Stimulated activated naive CD8-positive, alpha-beta T cell treated with anti-CD3 and anti-CD28 coated beads, Interleukin-15, Interleukin-2, amounts not matched to agents 100 U/mL and 50 U/mL, for 24 hours (primary cell): ENCODE data around the gene DPF3.
A peak's percentile ranks its signal among the peaks of the same experiment; 100 is the strongest.

Experiments
- ATAC-seq: fragments of 150-1000 bp; cut with Tn5 transposase; one replicate; pipeline ENCODE4 v1.10.0; 2021
- DNase-seq: peaks from one replicate; pipeline ENCODE4 v3.0.0; 2021

Gene DPF3

GRCh38 chr14:72893636-72894322 lies at the start of gene DPF3:
TSS of gene DPF3 (minus strand) at chr14:72894101. CDS start at chr14:72894088, 13 bp downstream.
- ATAC-seq = peak; percentile 99
- peak; percentile 94 for DNase-seq

- DNase-seq (no peak), ATAC-seq (no peak)
Observed at GRCh38 chr14:72942934-72943333, 49.0 kb upstream of the DPF3 start.

GRCh38 chr14:72941286-72941985 lies 47.5 kb upstream of the DPF3 start:
- DNase-seq (no peak), ATAC-seq (no peak)

GRCh38 chr14:72939630-72940029 lies 45.7 kb upstream of the DPF3 start:
- DNase-seq = no peak
- no peak for ATAC-seq

GRCh38 chr14:72932893-72933292 lies 39.0 kb upstream of the DPF3 start:
- no peak for ATAC-seq
- no peak for DNase-seq

GRCh38 chr14:72929316-72930080 lies 35.6 kb upstream of the DPF3 start:
- ATAC-seq (no peak), DNase-seq (no peak)

- DNase-seq = no peak
- no peak for ATAC-seq
Observed at GRCh38 chr14:72928872-72929271, 35.0 kb upstream of the DPF3 start.

GRCh38 chr14:72926292-72927028 lies 32.6 kb upstream of the DPF3 start, which contains the start of gene DCAF4:
TSS of gene DCAF4 (plus strand) at chr14:72926464. CDS start at chr14:72937979, 11,515 bp downstream.
- DNase-seq (peak; percentile 92), ATAC-seq (peak; percentile 99)

- ATAC-seq = peak; percentile 25
Observed at GRCh38 chr14:72925815-72926291, 32.0 kb upstream of the DPF3 start.

GRCh38 chr14:72925171-72925759 lies 31.4 kb upstream of the DPF3 start:
- DNase-seq = no peak
- no peak for ATAC-seq

More at GRCh38 chr14:72925815-72926291, 32.0 kb upstream of the DPF3 start:
- no peak for DNase-seq

- no peak for ATAC-seq
- DNase-seq = no peak
Observed at GRCh38 chr14:72924337-72924736, 30.4 kb upstream of the DPF3 start.

GRCh38 chr14:72921396-72921795 lies 27.5 kb upstream of the DPF3 start:
- DNase-seq (no peak), ATAC-seq (no peak)

GRCh38 chr14:72920008-72920407 lies 26.1 kb upstream of the DPF3 start:
- no peak for ATAC-seq
- DNase-seq = no peak

- no peak for ATAC-seq
- DNase-seq = no peak
Observed at GRCh38 chr14:72917094-72917802, 23.3 kb upstream of the DPF3 start.

- DNase-seq = no peak
- no peak for ATAC-seq
Observed at GRCh38 chr14:72916174-72916573, 22.3 kb upstream of the DPF3 start.

GRCh38 chr14:72913809-72914208 lies 19.9 kb upstream of the DPF3 start:
- DNase-seq (no peak), ATAC-seq (no peak)

- no peak for ATAC-seq
- no peak for DNase-seq
Observed at GRCh38 chr14:72909163-72909562, 15.3 kb upstream of the DPF3 start.

GRCh38 chr14:72907886-72908285 lies 14.0 kb upstream of the DPF3 start:
- ATAC-seq (peak; percentile 68), DNase-seq (peak; percentile 11)

GRCh38 chr14:72906879-72907278 lies 13.0 kb upstream of the DPF3 start:
- ATAC-seq (no peak), DNase-seq (no peak)

GRCh38 chr14:72906316-72906715 lies 12.4 kb upstream of the DPF3 start:
- no peak for DNase-seq

More at GRCh38 chr14:72906316-72906715, 12.4 kb upstream of the DPF3 start:
- no peak for ATAC-seq
